IPS-15b (cell line): ENCODE results near the gene PLEKHD1.
A peak's percentile ranks its signal among the peaks of the same experiment; 100 is the strongest.

Experiments
- H3K27me3 ChIP-seq: one replicate; pipeline ENCODE4 v1.6.1; 2013; ENCODE audit warnings: low read length; ENCODE audit not compliant: control insufficient read depth, insufficient read depth
- H3K36me3 ChIP-seq: one replicate; pipeline ENCODE4 v1.6.1; 2013; ENCODE audit warnings: low read length; ENCODE audit not compliant: control insufficient read depth, insufficient read depth
- H3K4me1 ChIP-seq: one replicate; pipeline ENCODE4 v1.6.1; 2013; ENCODE audit warnings: mild to moderate bottlenecking, low read length; ENCODE audit not compliant: control insufficient read depth, insufficient read depth
- H3K4me3 ChIP-seq: one replicate; pipeline ENCODE4 v1.5.1; 2013; ENCODE audit warnings: low read depth, low read length
- H3K9ac ChIP-seq: one replicate; pipeline ENCODE4 v1.6.1; 2013; ENCODE audit warnings: low read depth, mild to moderate bottlenecking, low read length
- H3K9me3 ChIP-seq: one replicate; pipeline ENCODE4 v1.6.1; 2013; ENCODE audit warnings: mild to moderate bottlenecking, low read length; ENCODE audit not compliant: control insufficient read depth, insufficient read depth

Gene PLEKHD1

DNA sequence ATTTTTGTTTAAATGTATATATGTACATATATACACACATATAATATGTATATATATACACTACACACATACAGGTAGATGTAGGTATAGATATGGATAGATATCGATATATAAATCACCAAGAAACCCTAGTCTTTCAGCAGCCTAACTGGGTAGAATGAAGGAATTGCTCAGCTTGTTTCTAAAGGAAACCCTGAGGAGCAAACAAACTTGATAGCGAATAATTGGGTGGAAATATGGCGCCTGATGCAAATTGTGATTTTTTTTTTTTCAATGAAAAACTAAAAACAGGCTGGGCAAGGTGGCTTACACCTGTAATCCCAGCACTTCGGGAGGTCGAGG is 90.4 kb downstream of the PLEKHD1 start:
- Histone ChIP-seq H3K9me3 (no peaks in the 10 kb centered on the region), H3K4me3 (peak overlapping the region; percentile 66), H3K27me3 (peaks cover 71% of the 10 kb centered on the region), H3K4me1 (no peaks in the 10 kb centered on the region), H3K36me3 (no peaks in the 10 kb centered on the region), H3K9ac (no peak overlapping the region)

DNA sequence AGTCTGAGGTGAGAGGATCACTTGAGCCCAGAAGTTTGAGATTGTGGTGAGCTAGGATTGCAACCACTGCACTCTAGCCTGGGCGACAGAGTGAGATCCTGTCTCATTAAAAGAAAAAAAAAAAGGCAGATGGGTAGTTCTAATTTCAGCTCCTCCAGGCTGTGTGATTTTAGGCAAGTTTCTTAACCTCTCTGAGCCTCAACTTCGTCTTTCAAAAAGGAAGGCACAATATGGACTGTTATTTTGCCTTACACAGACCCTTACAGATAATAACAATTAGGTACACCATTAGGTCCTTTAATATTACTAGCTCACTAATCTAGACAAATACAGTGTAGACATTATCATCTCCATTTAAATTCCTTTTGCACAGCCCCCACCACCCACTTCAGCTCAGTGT is 94.9 kb downstream of the PLEKHD1 start:
- Histone ChIP-seq H3K9ac (no peak overlapping the region), H3K9me3 (no peaks in the 10 kb centered on the region), H3K27me3 (peaks cover 26% of the 10 kb centered on the region), H3K36me3 (no peaks in the 10 kb centered on the region), H3K4me1 (no peaks in the 10 kb centered on the region), H3K4me3 (no peak overlapping the region)

DNA sequence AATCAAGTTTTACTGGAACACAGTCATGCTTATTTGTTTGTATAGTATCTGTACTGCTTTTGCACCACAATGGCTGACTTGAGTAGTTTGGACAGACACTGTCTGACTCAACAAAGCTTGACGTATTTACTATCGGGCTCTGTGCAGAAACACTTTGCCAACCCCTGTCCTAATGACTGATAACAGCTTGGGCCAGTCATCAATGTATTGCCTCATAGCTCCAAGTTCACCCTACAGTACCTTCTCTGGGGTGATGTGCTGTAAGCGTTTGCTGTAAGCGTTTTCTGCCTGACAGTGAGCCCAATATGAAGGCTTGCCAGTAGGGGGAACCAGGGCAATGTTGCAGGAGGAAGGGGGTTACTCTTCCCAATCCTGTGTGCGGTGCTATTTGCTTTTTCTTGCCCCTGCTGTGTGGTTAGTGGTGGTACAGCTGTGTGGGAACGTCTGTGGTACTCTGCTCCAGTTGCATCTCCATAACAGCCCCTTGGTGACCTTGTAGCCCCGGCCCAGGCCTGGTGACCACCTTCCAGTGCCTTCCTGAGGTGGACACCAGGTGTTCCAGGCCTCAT is 95.6 kb downstream of the PLEKHD1 start:
- Histone ChIP-seq H3K9me3 (no peaks in the 10 kb centered on the region), H3K4me1 (no peaks in the 10 kb centered on the region), H3K36me3 (no peaks in the 10 kb centered on the region), H3K27me3 (peaks cover 21% of the 10 kb centered on the region), H3K9ac (no peak overlapping the region), H3K4me3 (no peak overlapping the region)
